Left lung (tissue), 10 donors: ENCODE measurements around the gene FAM168A. TPM values are rescaled to one million over a fixed set of nuclear protein-coding genes. Genes with fewer than 3 reads are reported as not detected.

Experiments used
- ATAC-seq: fragments of 200-7000 bp; cut with Tn5 transposase; one replicate; pipeline ENCODE4 v1.9.1; 2020; ENCODE audit warnings: moderate library complexity
- DNase-seq, 4 donors: peaks; one replicate each; pipeline ENCODE4 v3.0.0-alpha.2; 2013 to 2020
- H3K27ac ChIP-seq, 2 donors: fragments of 200-600 bp; sonication (generic) in 1 of 2; one replicate each; pipeline versions ENCODE4 v1.5.0 to v1.8.0; 2020 to 2021
- H3K27me3 ChIP-seq, 2 donors: fragments of 200-600 bp; sonication (generic) in 1 of 2; one replicate each; pipeline versions ENCODE4 v1.5.0 to v1.8.0; 2020 to 2021
- H3K36me3 ChIP-seq, 2 donors: fragments of 200-600 bp; sonication (generic) in 1 of 2; one replicate each; pipeline versions ENCODE4 v1.5.0 to v1.8.0; 2020 to 2021
- H3K4me1 ChIP-seq, 2 donors: fragments of 200-600 bp; one replicate each; pipeline ENCODE4 v1.8.0; 2021
- H3K4me3 ChIP-seq, 2 donors: fragments of 200-600 bp; sonication (generic) in 1 of 2; one replicate each; pipeline versions ENCODE4 v1.5.0 to v1.8.0; 2020 to 2021; ENCODE audit warnings: mild to moderate bottlenecking in 1 of 2
- H3K9me3 ChIP-seq, 2 donors: fragments of 200-600 bp; sonication (generic) in 1 of 2; one replicate each; pipeline versions ENCODE4 v1.5.0 to v1.8.0; 2020 to 2021
- CTCF ChIP-seq, 2 donors: fragments of 200-600 bp; sonication (generic) in 1 of 2; IDR thresholded peaks; one replicate each; pipeline versions ENCODE4 v1.5.0 to v1.8.0; 2021; ENCODE audit warnings: antibody characterized with exemption in 2 of 2
- intact Hi-C, 2 donors: fragments of 100-400 bp; cut with DNase I; formaldehyde crosslinking; loops; one replicate each; pipeline versions ENCODE4 v1.11.2 to v1.14.2; 2022
- polyA plus RNA-seq, 6 donors: library from polyadenylated mRNA; unstranded; fragments of 120-200 nt; gene quantifications; one replicate each; pipeline ENCODE4 v1.2.1, GENCODE V29; 2013; ENCODE audit not compliant: insufficient read length in 6 of 6
- total RNA-seq, 2 donors: library from RNA; stranded (reverse); fragmentation: NEBNext Ultra II Directional; extraction: Animal tissue kit (Norgen Biotek cat#: 25700); gene quantifications; one replicate each; pipeline ENCODE4 v1.2.1, GENCODE V29; 2021
- donor health status: DM: no; HTN: yes; CAD: no.
- donor health status: DM: no; HTN: no; CAD: no.

The FAM168A gene
- total and polyA plus RNA-seq, 8 donors = 28.2 to 43.9 (median 41.6) TPM

GRCh38 chr11:73458201-73458600 is 139.7 kb downstream of the FAM168A start:
- no peak overlapping the region for H3K27ac ChIP-seq
- H3K27me3 ChIP-seq = no peaks in the 10 kb centered on the region
- intact Hi-C loops = no loop called here
- H3K36me3 ChIP-seq = no peaks in the 10 kb centered on the region
- H3K9me3 ChIP-seq = no peaks in the 10 kb centered on the region
- DNase-seq (no peak), ATAC-seq (no peak)
- TF ChIP-seq CTCF (IDR thresholded peaks at IDR 0.05) = no peak
- no peak overlapping the region for H3K4me3 ChIP-seq
- H3K4me1 ChIP-seq = peaks cover 9 to 36% of the 10 kb centered on the region in 2 donors

- Histone ChIP-seq H3K4me1 (peaks cover 11 to 23% of the 10 kb centered on the region in 2 donors), H3K4me3 (no peak overlapping the region), H3K27me3 (no peaks in the 10 kb centered on the region), H3K27ac (no peak overlapping the region), H3K9me3 (no peaks in the 10 kb centered on the region), H3K36me3 (no peaks in the 10 kb centered on the region)
- intact Hi-C loops = no loop called here
- ATAC-seq (no peak), DNase-seq (no peak)
- TF ChIP-seq CTCF (IDR thresholded peaks at IDR 0.05) = no peak
Measured at GRCh38 chr11:73454987-73455386, 142.9 kb downstream of the FAM168A start.

- intact Hi-C loops = no loop called here
- H3K9me3 ChIP-seq = no peaks in the 10 kb centered on the region
- H3K4me1 ChIP-seq = peaks cover 11 to 23% of the 10 kb centered on the region in 2 donors
- ATAC-seq (peak; percentile 76), DNase-seq (no peak)
- no peak for TF ChIP-seq CTCF (IDR thresholded peaks at IDR 0.05)
- H3K27me3 ChIP-seq = no peaks in the 10 kb centered on the region
- no peak overlapping the region for H3K27ac ChIP-seq
- H3K4me3 ChIP-seq = no peak overlapping the region
- H3K36me3 ChIP-seq = no peaks in the 10 kb centered on the region
Measured at GRCh38 chr11:73453562-73453961, 144.3 kb downstream of the FAM168A start.

- no peaks in the 10 kb centered on the region for H3K36me3 ChIP-seq
- H3K9me3 ChIP-seq = no peaks in the 10 kb centered on the region
- no peak for TF ChIP-seq CTCF (IDR thresholded peaks at IDR 0.05)
- no peak overlapping the region for H3K27ac ChIP-seq
- no peak for DNase-seq
- H3K4me1 ChIP-seq = peaks cover 11 to 23% of the 10 kb centered on the region in 2 donors
- H3K27me3 ChIP-seq = no peaks in the 10 kb centered on the region
- ATAC-seq = peak; percentile 86
- intact Hi-C loops = no loop called here
- H3K4me3 ChIP-seq = no peak overlapping the region
Measured at GRCh38 chr11:73452726-73453125, 145.2 kb downstream of the FAM168A start.

- no peaks in the 10 kb centered on the region for H3K27me3 ChIP-seq
- no peaks in the 10 kb centered on the region for H3K9me3 ChIP-seq
- H3K27ac ChIP-seq = no peak overlapping the region
- H3K36me3 ChIP-seq = no peaks in the 10 kb centered on the region
- intact Hi-C loops = no loop called here
- H3K4me3 ChIP-seq = no peak overlapping the region
- no peak for TF ChIP-seq CTCF (IDR thresholded peaks at IDR 0.05)
- ATAC-seq = no peak
- no peak for DNase-seq
- peaks cover 11 to 23% of the 10 kb centered on the region in 2 donors for H3K4me1 ChIP-seq
Measured at GRCh38 chr11:73451896-73452295, 146.0 kb downstream of the FAM168A start.
